ENCODE results near the gene VAPA.

The VAPA gene

GRCh38 chr18:9944805-9945204 is 31.0 kb downstream of the VAPA start:
- no peak for DNase-seq

GRCh38 chr18:9946831-9947230 is 33.0 kb downstream of the VAPA start:
- no peak for DNase-seq

GRCh38 chr18:9947248-9947647 is 33.4 kb downstream of the VAPA start:
- DNase-seq, result no peak

- no peak for DNase-seq
Observed at GRCh38 chr18:9949315-9949714, 35.5 kb downstream of the VAPA start.

GRCh38 chr18:9949861-9950260 is 36.0 kb downstream of the VAPA start:
- no peak for DNase-seq

GRCh38 chr18:9950289-9951016 is 36.6 kb downstream of the VAPA start:
- no peak for DNase-seq

GRCh38 chr18:9951022-9951859 is 37.4 kb downstream of the VAPA start:
- no peak for DNase-seq

- DNase-seq, result no peak
Observed at GRCh38 chr18:9952633-9953416, 39.0 kb downstream of the VAPA start.

GRCh38 chr18:9958861-9959399 is 45.1 kb downstream of the VAPA start:
- DNase-seq, result no peak

GRCh38 chr18:9959564-9959963 is 45.7 kb downstream of the VAPA start:
- no peak for DNase-seq

GRCh38 chr18:9960258-9960904 is 46.6 kb downstream of the VAPA start:
- no peak for DNase-seq

- no peak for DNase-seq
Observed at GRCh38 chr18:9961041-9961440, 47.2 kb downstream of the VAPA start.

GRCh38 chr18:9965711-9966624 is 52.2 kb downstream of the VAPA start:
- DNase-seq, result no peak

GRCh38 chr18:9968081-9968848 is 54.4 kb downstream of the VAPA start:
- no peak for DNase-seq

GRCh38 chr18:9969247-9969646 is 55.4 kb downstream of the VAPA start:
- DNase-seq, result no peak

- peak; percentile 67 for DNase-seq
Observed at GRCh38 chr18:9971313-9971920, 57.6 kb downstream of the VAPA start.

GRCh38 chr18:9973470-9973869 is 59.7 kb downstream of the VAPA start:
- DNase-seq, result no peak

- no peak for DNase-seq
Observed at GRCh38 chr18:9974279-9974915, 60.6 kb downstream of the VAPA start.

GRCh38 chr18:9975658-9976057 is 61.8 kb downstream of the VAPA start:
- no peak for DNase-seq

- DNase-seq, result no peak
Observed at GRCh38 chr18:9982711-9983110, 68.9 kb downstream of the VAPA start.
